Fibroblast of lung (primary cell): ENCODE measurements around the gene CCDC8. TPM values are rescaled to one million over a fixed set of nuclear protein-coding genes. Genes with fewer than 3 reads are reported as not detected.
"Not testable (repeated sequence)": the region's sequence is repeated elsewhere in the genome, so short reads cannot be mapped to it uniquely, and the experiment has no call there.

Experiments
- DNase-seq, 2 donors: peaks; one replicate each; pipeline versions ENCODE4 v3.0.0 to v3.0.0-alpha.2; 2010; ENCODE audit warnings: low read depth in 2 of 2
- H2AFZ ChIP-seq: 2 replicates; pipeline ENCODE4 v1.5.1; 2012; ENCODE audit warnings: low read length, control low read depth, inconsistent platforms
- H3K27ac ChIP-seq: 2 replicates; pipeline ENCODE4 v1.5.1; 2011; ENCODE audit warnings: low read length, control low read depth; ENCODE audit not compliant: insufficient read depth
- H3K27me3 ChIP-seq: 2 replicates; pipeline ENCODE4 v1.5.1; 2011; ENCODE audit warnings: mild to moderate bottlenecking, low read length; ENCODE audit not compliant: control insufficient read depth, insufficient read depth
- H3K36me3 ChIP-seq: 2 replicates; pipeline ENCODE4 v1.5.1; 2011; ENCODE audit warnings: low read length; ENCODE audit not compliant: control insufficient read depth, insufficient read depth
- H3K4me1 ChIP-seq: 2 replicates; pipeline ENCODE4 v1.5.1; 2011; ENCODE audit warnings: low read length; ENCODE audit not compliant: control insufficient read depth, insufficient read depth; ENCODE audit errors: extremely low read depth
- H3K4me2 ChIP-seq: 2 replicates; pipeline ENCODE4 v1.5.1; 2011; ENCODE audit warnings: low read length, control low read depth; ENCODE audit not compliant: insufficient read depth; ENCODE audit errors: extremely low read depth
- H3K4me3 ChIP-seq, 4 experiments: fragments of 200-600 bp in 1 of 4; sonication (generic) in 1 of 4; replicated peaks in 1 of 4; 2 replicates each; pipeline ENCODE4 v1.5.1; 2011 to 2016; ENCODE audit warnings: low read length in 4 of 4, low read depth in 3 of 4, mild to moderate bottlenecking in 3 of 4, control low read depth in 2 of 4, inconsistent platforms in 1 of 4, mixed read lengths in 1 of 4; ENCODE audit not compliant: insufficient read depth in 1 of 4; ENCODE audit errors: control extremely low read depth in 1 of 4
- H3K79me2 ChIP-seq: 2 replicates; pipeline ENCODE4 v1.5.1; 2012; ENCODE audit warnings: mild to moderate bottlenecking, low read length, inconsistent platforms; ENCODE audit not compliant: control insufficient read depth, insufficient read depth
- H3K9ac ChIP-seq: 2 replicates; pipeline ENCODE4 v1.5.1; 2011; ENCODE audit warnings: mild to moderate bottlenecking, low read length, control low read depth; ENCODE audit not compliant: insufficient read depth
- H3K9me3 ChIP-seq: 2 replicates; pipeline ENCODE4 v1.5.1; 2012; ENCODE audit warnings: low read depth, low read length; ENCODE audit not compliant: control insufficient read depth, insufficient read depth
- H4K20me1 ChIP-seq: 2 replicates; pipeline ENCODE4 v1.5.1; 2011; ENCODE audit warnings: low read length; ENCODE audit not compliant: control insufficient read depth, insufficient read depth; ENCODE audit errors: extremely low read depth
- EZH2 ChIP-seq: IDR thresholded peaks from 2 replicates; pipeline ENCODE4 v1.5.1; 2012; ENCODE audit warnings: low read length, control low read depth, mild to moderate bottlenecking; ENCODE audit errors: missing control alignments
- polyA plus RNA-seq, 2 donors: library from polyadenylated mRNA; depleted of rRNA in 1 of 2; stranded (reverse) in 1 of 2; unstranded in 1 of 2; fragments of >200 nt; gene quantifications; 2 replicates each; pipeline ENCODE4 v1.2.1, GENCODE V29; 2011 to 2012; ENCODE audit warnings: missing spikeins in 1 of 2
- total RNA-seq: library from RNA; depleted of rRNA; stranded (reverse); fragments of >200 nt; gene quantifications from 2 replicates; pipeline ENCODE4 v1.2.1, GENCODE V29; 2014
- TF ChIP-seq, protein P1 (sequence below), 2 donors: IDR thresholded peaks in 1 of 2; conservative IDR thresholded peaks in 1 of 2; 1 replicate in 1 of 2; 2 replicates in 1 of 2; pipeline ENCODE4 v1.5.1; 2011 to 2012; ENCODE audit warnings: low read length in 2 of 2, control low read depth in 1 of 2, inconsistent platforms in 1 of 2, low read depth in 1 of 2, mild to moderate bottlenecking in 1 of 2

CCDC8 gene
- total and polyA plus RNA-seq, 2 donors (not counting 1 experiment from before 2014, with no cell fraction given) = 1.9 to 13.4 TPM

DNA sequence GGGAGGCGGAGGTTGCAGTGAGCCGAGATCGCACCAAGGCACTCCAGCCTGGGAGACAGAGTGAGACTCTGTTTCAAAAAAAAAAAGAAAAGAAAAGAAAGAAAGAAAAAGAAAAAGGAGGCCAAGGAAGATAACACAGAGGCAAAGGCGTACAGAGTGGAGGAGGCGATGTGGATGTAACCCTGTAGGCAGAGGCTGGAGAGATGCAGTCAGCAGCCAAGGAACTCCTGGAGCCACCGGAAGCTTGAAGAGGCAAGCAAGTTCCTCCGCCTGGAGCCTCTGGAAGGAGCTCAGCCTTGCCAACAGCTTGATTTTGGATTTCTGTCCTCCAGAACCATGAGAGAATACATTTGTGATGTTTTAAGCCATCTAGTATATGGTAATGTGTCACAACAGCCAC lies 6.7 kb upstream of the CCDC8 start:
- Histone ChIP-seq H3K27me3 (no peaks in the 10 kb centered on the region), H3K9ac (no peak overlapping the region), H2AFZ (no peak overlapping the region), H4K20me1 (no peaks in the 10 kb centered on the region), H3K79me2 (no peaks in the 10 kb centered on the region), H3K4me1 (peaks cover 2% of the 10 kb centered on the region), H3K36me3 (no peaks in the 10 kb centered on the region), H3K27ac (no peak overlapping the region), H3K4me3 (no peak overlapping the region), H3K4me2 (no peak overlapping the region), H3K9me3 (no peaks in the 10 kb centered on the region)
- no peak for TF ChIP-seq EZH2
- TF ChIP-seq, protein P1, sequence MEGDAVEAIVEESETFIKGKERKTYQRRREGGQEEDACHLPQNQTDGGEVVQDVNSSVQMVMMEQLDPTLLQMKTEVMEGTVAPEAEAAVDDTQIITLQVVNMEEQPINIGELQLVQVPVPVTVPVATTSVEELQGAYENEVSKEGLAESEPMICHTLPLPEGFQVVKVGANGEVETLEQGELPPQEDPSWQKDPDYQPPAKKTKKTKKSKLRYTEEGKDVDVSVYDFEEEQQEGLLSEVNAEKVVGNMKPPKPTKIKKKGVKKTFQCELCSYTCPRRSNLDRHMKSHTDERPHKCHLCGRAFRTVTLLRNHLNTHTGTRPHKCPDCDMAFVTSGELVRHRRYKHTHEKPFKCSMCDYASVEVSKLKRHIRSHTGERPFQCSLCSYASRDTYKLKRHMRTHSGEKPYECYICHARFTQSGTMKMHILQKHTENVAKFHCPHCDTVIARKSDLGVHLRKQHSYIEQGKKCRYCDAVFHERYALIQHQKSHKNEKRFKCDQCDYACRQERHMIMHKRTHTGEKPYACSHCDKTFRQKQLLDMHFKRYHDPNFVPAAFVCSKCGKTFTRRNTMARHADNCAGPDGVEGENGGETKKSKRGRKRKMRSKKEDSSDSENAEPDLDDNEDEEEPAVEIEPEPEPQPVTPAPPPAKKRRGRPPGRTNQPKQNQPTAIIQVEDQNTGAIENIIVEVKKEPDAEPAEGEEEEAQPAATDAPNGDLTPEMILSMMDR (conservative IDR thresholded peaks at IDR 0.05 in 1 of 2, IDR thresholded peaks at IDR 0.05 in 1 of 2; ENCODE audit: low read depth in 1 of 2, low read length in 2 of 2) = no peak
- no peak for DNase-seq

DNA sequence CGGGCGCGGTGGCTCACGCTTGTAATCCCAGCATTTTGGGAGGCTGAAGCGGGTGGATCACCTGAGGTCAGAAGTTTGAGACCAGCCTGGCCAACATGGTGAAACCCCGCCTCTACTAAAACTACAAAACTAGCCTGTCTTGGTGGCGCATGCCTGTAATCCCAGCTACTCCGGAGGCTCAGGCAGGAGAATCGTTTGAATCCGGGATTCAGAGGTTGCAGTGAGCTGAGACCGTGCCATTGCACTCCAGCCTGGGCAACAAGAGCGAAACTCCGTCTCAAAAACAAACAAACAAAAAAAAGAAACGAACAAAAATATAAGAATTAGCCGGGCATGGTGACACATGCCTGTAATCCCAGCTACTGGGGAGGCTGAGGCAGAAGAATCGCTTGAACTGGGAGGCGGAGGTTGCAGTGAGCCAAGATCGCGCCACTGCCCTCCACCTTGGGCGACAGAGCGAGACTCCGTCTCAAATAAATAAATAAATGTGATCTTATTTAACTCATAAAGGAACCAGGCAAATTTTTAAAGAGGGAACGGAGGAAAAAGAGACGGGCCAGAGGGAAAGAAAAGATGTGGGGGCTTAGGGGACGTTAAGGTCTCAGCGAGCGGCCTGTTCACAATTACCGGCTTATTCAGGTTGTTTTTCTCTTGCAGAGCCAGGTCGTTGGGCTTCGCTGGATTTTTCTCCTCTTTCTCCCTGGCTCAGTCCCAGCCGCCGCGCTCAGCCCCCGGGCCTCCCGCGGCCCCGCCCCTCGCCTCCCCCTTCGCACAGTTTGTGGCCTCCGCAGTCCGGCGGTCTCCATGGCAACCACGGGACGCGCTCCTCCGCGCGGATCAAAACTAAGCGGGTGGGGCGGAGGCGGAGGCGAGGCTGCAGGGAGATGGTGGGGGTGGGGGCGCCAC lies 2.7 kb upstream of the CCDC8 start:
- Histone ChIP-seq H3K4me3 (peak overlapping the region; percentile 47 to 56 (median 54)), H3K4me2 (peak overlapping the region; percentile 97), H3K9ac (peak overlapping the region; percentile 37), H2AFZ (peak overlapping the region; percentile 69)
- H3K4me1 ChIP-seq, H3K9me3 ChIP-seq, H3K36me3 ChIP-seq, H4K20me1 ChIP-seq, H3K27ac ChIP-seq, H3K79me2 ChIP-seq, H3K27me3 ChIP-seq: not testable (repeated sequence)
- peak; percentile 83 to 88 for DNase-seq

DNA sequence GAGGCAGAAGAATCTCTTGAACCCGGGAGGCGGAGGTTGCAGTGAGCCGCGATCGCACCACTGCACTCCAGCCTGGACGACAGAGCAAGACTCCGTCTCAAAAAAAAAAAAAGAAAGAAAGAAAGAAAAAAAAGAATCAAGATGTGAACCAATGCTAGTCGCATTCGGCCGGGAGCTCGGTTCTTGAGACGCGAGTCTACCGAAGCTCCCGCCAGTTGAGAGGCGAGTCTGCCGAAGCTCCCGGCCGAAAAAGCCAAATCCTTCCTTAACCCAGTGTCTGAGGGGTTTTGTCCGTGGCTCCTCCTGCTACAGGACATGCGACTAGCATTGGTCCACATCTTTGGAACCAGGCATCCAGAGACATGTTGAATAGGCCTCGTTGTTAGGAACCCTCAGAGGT lies 1.5 kb upstream of the CCDC8 start:
- not testable (repeated sequence) for H3K4me3 ChIP-seq, H3K27ac ChIP-seq, H4K20me1 ChIP-seq, DNase-seq, H3K4me2 ChIP-seq, H3K27me3 ChIP-seq, H3K9me3 ChIP-seq, H3K4me1 ChIP-seq, H3K36me3 ChIP-seq, H3K9ac ChIP-seq, H2AFZ ChIP-seq, H3K79me2 ChIP-seq

DNA sequence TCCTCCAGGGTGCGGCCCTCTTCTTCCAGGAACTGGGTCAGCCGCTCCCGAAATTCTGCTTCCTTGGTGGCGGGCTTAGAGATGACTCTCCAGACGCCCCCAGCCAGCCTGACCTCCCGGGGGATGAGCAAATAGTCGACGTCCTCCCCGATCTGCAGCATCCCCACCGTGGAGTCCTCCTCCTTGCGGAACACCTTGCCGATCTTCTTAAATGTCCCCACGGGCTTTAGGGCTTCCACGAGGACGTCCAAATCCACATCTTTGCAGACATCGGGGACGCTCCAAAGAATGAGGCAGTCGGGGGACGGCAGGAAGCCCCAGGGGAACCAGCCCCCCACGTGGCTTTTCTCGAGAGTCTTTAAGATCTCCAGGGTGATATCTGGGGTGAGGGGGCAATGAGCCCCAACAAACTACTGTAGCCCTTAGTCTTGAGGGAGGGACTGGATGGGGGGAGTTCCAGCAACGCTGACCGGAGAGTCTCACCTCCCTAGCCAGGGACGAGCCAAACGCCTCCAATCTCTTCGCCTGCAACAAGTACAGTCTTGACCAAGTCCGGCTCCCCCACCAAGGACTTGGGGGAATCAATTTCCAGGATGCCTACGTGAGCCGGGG lies 608 bp downstream of the CCDC8 start:
- DNase-seq = no peak
- Histone ChIP-seq H3K4me1 (peaks cover 6% of the 10 kb centered on the region), H2AFZ (peak overlapping the region; percentile 10), H3K27ac (peak overlapping the region; percentile 44), H3K9me3 (no peaks in the 10 kb centered on the region), H3K36me3 (no peaks in the 10 kb centered on the region), H3K4me2 (peak overlapping the region; percentile 86), H3K79me2 (peaks cover 2% of the 10 kb centered on the region), H3K27me3 (no peaks in the 10 kb centered on the region), H3K4me3 (peak overlapping the region; percentile 46 to 80 (median 57)), H4K20me1 (no peaks in the 10 kb centered on the region), H3K9ac (peak overlapping the region; percentile 30)
- TF ChIP-seq, protein P1 (conservative IDR thresholded peaks at IDR 0.05 in 1 of 2, IDR thresholded peaks at IDR 0.05 in 1 of 2; ENCODE audit: low read depth in 1 of 2, low read length in 2 of 2) = no peak
- peak; percentile 31 for TF ChIP-seq EZH2
